Retinal pigment epithelial cell (primary cell): Measurements from ENCODE around the gene BCLAF1.

ENCODE experiments used
- DNase-seq: peaks from one replicate; pipeline ENCODE4 v3.0.0-alpha.2; 2010; ENCODE audit warnings: low read depth
- H3K4me3 ChIP-seq: 2 replicates; pipeline ENCODE4 v1.5.1; 2011; ENCODE audit warnings: mild to moderate bottlenecking, low read length, control low read depth, moderate library complexity
- CTCF ChIP-seq: conservative IDR thresholded peaks from 2 replicates; pipeline ENCODE4 v1.5.1; 2011; ENCODE audit warnings: low read depth, low read length, control low read depth, inconsistent platforms

The BCLAF1 gene

GRCh38 chr6:136333824-136334464, 44.3 kb upstream of the BCLAF1 start:
- no peak for DNase-seq
- no peak overlapping the region for H3K4me3 ChIP-seq
- TF ChIP-seq CTCF, result no peak

- H3K4me3 ChIP-seq, result no peak overlapping the region
- TF ChIP-seq CTCF, result no peak
- DNase-seq, result no peak
Measured at GRCh38 chr6:136331461-136331860, 41.8 kb upstream of the BCLAF1 start.

- no peak for DNase-seq
- no peak overlapping the region for H3K4me3 ChIP-seq
- TF ChIP-seq CTCF, result no peak
Measured at GRCh38 chr6:136330634-136331033, 41.0 kb upstream of the BCLAF1 start.

- peak; percentile 89 for DNase-seq
- TF ChIP-seq CTCF, result no peak
Measured at GRCh38 chr6:136326038-136326553, 36.5 kb upstream of the BCLAF1 start.

GRCh38 chr6:136324686-136325380, 35.2 kb upstream of the BCLAF1 start:
- no peak for TF ChIP-seq CTCF
- no peak for DNase-seq
- H3K4me3 ChIP-seq, result no peak overlapping the region

More at GRCh38 chr6:136326038-136326553, 36.5 kb upstream of the BCLAF1 start:
- H3K4me3 ChIP-seq, result no peak overlapping the region

GRCh38 chr6:136323431-136324112, 33.9 kb upstream of the BCLAF1 start:
- DNase-seq, result peak; percentile 84
- no peak for TF ChIP-seq CTCF
- no peak overlapping the region for H3K4me3 ChIP-seq

- DNase-seq, result no peak
- TF ChIP-seq CTCF, result no peak
- H3K4me3 ChIP-seq, result no peak overlapping the region
Measured at GRCh38 chr6:136319732-136320131, 30.1 kb upstream of the BCLAF1 start.
